GM12874 (cell line): Measurements from ENCODE around the gene PHKA2.
A peak's percentile ranks its signal among the peaks of the same experiment; 100 is the strongest.

Source experiments
- TF ChIP-seq, protein P1 (sequence below): IDR thresholded peaks from 2 replicates; pipeline ENCODE4 v1.5.1; 2011; ENCODE audit warnings: low read depth, mild to moderate bottlenecking, control low read depth, low read length, moderate library complexity; ENCODE audit not compliant: insufficient read depth

PHKA2 gene, protein sequence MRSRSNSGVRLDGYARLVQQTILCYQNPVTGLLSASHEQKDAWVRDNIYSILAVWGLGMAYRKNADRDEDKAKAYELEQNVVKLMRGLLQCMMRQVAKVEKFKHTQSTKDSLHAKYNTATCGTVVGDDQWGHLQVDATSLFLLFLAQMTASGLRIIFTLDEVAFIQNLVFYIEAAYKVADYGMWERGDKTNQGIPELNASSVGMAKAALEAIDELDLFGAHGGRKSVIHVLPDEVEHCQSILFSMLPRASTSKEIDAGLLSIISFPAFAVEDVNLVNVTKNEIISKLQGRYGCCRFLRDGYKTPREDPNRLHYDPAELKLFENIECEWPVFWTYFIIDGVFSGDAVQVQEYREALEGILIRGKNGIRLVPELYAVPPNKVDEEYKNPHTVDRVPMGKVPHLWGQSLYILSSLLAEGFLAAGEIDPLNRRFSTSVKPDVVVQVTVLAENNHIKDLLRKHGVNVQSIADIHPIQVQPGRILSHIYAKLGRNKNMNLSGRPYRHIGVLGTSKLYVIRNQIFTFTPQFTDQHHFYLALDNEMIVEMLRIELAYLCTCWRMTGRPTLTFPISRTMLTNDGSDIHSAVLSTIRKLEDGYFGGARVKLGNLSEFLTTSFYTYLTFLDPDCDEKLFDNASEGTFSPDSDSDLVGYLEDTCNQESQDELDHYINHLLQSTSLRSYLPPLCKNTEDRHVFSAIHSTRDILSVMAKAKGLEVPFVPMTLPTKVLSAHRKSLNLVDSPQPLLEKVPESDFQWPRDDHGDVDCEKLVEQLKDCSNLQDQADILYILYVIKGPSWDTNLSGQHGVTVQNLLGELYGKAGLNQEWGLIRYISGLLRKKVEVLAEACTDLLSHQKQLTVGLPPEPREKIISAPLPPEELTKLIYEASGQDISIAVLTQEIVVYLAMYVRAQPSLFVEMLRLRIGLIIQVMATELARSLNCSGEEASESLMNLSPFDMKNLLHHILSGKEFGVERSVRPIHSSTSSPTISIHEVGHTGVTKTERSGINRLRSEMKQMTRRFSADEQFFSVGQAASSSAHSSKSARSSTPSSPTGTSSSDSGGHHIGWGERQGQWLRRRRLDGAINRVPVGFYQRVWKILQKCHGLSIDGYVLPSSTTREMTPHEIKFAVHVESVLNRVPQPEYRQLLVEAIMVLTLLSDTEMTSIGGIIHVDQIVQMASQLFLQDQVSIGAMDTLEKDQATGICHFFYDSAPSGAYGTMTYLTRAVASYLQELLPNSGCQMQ

DNA sequence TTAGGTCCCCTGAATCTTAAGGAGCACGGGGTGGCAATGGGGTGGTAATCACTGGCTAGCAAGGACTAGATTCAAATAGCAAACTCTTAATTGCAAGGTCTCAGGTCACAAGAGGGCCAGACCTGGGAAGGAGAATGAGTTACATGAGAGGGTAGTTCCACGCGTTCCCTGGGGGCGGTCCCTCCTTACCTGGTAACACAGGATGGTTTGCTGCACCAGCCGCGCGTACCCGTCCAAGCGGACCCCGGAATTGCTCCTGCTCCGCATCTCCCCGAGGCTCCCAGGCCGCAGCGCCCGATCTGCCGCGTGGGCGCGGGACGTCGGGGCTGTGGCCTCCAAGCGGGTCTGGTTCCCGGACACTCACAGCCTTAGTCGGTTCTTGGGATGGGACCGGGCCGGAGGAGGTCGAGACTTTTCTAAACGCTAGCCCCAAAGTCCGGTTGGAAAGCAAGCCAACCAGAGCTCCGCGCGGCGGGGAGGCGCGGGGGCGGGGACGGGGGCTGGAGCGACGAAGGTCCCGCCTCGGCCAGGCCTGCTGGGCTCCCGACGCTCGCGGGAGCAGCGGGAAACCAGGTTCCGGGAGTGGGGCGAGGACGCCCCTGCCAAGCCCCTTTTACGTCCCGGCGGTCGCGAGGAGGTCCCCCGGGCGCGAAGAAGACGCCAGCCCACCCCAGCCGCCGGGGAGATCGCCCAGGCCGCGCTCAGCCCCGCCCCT, at the start of gene PHKA2:
Gene PHKA2 (minus strand): TSS at position 449 of the 715 bp plus-strand sequence. CDS start 182 bp downstream, at position 267.
- TF ChIP-seq, protein P1, sequence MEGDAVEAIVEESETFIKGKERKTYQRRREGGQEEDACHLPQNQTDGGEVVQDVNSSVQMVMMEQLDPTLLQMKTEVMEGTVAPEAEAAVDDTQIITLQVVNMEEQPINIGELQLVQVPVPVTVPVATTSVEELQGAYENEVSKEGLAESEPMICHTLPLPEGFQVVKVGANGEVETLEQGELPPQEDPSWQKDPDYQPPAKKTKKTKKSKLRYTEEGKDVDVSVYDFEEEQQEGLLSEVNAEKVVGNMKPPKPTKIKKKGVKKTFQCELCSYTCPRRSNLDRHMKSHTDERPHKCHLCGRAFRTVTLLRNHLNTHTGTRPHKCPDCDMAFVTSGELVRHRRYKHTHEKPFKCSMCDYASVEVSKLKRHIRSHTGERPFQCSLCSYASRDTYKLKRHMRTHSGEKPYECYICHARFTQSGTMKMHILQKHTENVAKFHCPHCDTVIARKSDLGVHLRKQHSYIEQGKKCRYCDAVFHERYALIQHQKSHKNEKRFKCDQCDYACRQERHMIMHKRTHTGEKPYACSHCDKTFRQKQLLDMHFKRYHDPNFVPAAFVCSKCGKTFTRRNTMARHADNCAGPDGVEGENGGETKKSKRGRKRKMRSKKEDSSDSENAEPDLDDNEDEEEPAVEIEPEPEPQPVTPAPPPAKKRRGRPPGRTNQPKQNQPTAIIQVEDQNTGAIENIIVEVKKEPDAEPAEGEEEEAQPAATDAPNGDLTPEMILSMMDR, result no peak

DNA sequence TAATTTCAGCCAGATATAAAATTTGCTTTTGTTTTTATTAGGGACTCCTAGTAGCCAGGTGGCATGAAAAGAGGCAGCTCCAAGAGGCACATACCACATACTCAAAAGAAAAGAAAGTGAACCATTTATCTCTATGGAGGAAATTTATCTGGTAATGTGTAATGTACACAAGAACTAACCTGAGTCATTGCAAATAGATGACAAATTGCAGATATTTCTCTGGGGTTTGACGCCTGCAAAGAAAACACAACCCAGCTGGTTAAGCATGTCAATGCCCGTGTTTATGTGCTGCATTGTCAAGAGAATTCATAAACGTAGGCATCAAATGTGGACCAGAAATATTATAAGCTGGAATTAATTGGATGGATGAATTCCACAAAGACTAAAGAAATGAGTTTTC, 46.9 kb upstream of the PHKA2 start:
- TF ChIP-seq, protein P1, result no peak

DNA sequence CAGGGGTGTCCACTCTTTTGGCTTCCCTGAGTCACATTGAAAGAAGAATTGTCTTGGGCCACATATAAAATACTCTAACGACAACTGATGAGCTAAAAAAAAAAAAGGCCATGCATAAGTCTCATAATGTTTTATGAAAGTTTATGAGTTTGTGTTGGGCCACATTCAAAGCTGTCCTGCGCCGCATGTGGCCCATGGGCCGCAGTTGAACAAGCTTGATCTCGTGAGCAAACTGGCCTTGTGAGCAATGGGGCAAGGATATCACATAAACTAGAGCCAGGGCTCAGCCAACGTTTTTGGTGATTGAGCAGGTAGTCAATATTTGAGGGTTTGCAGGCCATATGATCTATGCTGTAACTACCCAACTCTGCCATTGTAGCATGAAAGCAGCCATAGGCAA, 44.6 kb upstream of the PHKA2 start:
- TF ChIP-seq, protein P1, result no peak

DNA sequence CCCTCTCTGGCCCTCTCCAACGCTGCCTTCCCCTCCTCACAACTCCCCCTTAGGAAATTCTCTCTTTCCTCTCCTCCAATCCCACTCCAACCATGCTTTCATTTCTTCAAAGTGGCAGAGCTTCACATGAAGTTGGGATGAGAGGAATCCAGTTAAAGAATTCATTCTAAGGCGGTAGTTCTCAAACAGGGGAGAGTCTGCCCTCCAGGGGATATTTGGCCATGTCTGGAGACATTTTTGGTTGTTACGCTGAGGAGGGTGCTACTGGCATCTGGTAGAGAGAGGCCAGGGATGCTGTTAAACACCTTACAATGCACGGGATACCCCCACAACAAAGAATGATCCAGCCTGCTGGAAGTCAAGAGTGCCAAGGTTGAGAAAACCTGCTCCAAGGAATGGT, 40.5 kb upstream of the PHKA2 start:
- TF ChIP-seq, protein P1, result no peak

DNA sequence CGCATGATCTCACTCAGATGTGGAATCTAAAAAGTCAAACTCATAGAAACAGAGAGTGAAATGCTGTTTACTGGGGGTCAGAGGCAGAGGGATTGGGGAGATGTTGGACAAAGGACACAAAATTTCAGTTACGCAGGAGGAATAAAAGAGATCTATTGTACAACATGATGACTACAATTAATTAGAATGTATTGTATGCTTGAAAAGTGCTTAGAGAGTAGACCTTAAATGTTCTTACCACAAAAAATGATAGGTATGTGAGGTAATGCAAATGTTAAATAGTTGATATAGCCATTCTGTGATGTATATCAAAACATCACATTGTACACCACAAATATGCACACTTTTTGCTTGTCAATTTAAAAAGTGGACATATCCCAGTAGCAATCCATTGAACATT, 36.1 kb upstream of the PHKA2 start:
- TF ChIP-seq, protein P1, result no peak

DNA sequence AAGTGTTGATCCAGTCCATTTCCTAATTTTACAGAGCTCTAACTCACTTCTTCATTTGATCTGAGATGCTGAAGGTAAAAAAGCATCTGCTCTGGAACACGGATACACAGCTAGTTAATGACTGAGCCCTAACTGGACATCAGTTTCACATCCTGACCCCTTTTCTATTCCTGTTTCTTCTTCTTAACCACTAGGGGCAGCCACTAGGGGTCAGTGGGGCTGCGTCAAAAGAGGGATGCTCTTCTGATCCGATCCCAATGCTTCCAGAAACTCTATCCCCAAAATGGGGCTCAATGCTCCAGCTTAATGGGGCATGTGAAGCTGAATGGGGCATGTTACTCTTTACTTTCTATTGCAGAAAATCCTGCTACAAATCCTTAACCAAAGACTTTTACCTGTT, 33.4 kb upstream of the PHKA2 start:
- TF ChIP-seq, protein P1, result peak; percentile 27; the same call in 1 of the 2 replicates
